Loucy (cell line): ENCODE results near the gene EML1.

Experiments used
- EZH2phosphoT487 ChIP-seq: fragments of 200-600 bp; IDR thresholded peaks from 2 replicates; pipeline ENCODE4 v1.6.1; 2018; ENCODE audit warnings: antibody characterized with exemption, mild to moderate bottlenecking, moderate library complexity, borderline replicate concordance
- TF ChIP-seq, protein P1 (sequence below): fragments of 200-600 bp; sonication (generic); conservative IDR thresholded peaks from 2 replicates; pipeline ENCODE4 v1.5.1; 2014; ENCODE audit warnings: mild to moderate bottlenecking, antibody characterized with exemption, low read length

DNA sequence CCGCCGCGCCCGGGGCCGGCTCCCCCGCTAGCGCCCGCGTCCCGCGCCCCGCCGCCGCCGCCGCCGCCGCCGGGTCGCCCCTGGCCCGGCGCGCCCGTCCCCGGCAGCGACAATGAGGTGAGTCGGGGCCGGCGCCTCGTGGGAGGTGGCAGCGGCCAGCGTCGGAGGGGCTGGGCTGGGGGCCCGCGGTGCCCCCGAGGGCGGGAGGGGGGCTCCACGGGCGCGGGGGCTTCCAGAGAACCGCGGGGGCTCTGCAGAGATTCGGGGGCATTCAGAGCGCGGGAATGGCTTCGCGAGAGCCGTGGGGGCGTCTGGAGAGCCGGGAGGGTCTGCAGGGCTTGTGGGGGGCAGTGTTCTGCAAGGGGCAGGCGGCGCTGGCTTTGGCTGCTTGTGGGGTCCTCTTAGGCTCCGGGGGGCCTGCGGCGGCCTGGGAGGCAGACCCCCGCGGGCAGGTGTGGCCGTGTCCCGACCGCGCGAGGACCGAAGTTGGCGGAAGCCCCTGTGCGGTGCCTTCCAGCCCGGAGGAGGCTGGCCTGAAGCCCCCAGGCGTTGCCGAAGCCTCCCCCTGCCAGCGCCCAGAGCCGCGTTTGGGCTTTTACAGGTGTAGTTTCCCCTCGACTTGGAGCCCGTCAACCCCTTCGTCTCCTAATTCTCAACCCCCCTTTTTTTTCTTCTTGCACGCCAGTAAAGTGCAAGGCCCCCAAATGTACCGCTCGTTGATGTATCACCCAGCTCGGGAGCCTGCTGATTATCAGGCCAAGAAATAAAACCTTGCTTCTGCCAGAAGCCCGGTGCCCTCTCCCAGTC lies 178.9 kb downstream of the EML1 start:
- TF ChIP-seq, protein P1, sequence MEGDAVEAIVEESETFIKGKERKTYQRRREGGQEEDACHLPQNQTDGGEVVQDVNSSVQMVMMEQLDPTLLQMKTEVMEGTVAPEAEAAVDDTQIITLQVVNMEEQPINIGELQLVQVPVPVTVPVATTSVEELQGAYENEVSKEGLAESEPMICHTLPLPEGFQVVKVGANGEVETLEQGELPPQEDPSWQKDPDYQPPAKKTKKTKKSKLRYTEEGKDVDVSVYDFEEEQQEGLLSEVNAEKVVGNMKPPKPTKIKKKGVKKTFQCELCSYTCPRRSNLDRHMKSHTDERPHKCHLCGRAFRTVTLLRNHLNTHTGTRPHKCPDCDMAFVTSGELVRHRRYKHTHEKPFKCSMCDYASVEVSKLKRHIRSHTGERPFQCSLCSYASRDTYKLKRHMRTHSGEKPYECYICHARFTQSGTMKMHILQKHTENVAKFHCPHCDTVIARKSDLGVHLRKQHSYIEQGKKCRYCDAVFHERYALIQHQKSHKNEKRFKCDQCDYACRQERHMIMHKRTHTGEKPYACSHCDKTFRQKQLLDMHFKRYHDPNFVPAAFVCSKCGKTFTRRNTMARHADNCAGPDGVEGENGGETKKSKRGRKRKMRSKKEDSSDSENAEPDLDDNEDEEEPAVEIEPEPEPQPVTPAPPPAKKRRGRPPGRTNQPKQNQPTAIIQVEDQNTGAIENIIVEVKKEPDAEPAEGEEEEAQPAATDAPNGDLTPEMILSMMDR, result no peak
- TF ChIP-seq EZH2phosphoT487, result no peak
